HG03469 (cell line): ENCODE measurements around the gene ATXN7L1.

Experiments used
- ATAC-seq: cut with Tn5 transposase; IDR thresholded peaks from one replicate; pipeline ENCODE4 v1.9.1; 2021; ENCODE audit warnings: mild to moderate bottlenecking, moderate library complexity, moderate number of reproducible peaks; ENCODE audit not compliant: unreplicated experiment

ATXN7L1 gene

GRCh38 chr7:105652359-105652993, 223.9 kb downstream of the ATXN7L1 start:
- peak; percentile 74 for ATAC-seq

- no peak for ATAC-seq
Observed at GRCh38 chr7:105651798-105652197, 224.6 kb downstream of the ATXN7L1 start.

DNA sequence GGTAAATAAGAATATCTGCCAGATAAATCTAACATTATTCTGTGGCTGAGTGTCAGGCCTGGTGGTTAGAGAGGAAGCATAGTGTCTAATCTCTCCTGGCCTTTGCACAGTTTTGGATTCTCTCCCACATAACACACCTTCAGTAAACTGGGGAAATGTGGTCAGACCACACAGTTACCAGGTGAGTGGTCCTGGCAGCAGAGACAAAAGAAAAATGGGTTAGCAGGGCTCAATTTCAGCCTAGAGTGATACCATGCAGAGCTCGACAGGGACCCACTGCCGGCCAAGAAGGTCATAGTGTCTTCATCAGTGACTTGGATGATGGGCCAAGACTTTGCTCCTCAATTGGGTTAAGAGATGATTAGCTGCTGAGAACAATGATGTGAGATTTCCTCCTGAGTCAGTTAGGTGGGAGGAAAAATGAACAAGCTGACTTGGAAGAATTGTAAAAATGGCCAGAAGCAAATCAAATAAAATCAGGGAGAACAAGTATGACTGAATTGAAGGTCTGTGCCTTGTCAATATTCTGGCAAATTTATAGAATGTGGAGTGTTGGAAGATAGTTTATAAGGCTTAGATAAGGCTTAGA, 225.9 kb downstream of the ATXN7L1 start:
- ATAC-seq = no peak

DNA sequence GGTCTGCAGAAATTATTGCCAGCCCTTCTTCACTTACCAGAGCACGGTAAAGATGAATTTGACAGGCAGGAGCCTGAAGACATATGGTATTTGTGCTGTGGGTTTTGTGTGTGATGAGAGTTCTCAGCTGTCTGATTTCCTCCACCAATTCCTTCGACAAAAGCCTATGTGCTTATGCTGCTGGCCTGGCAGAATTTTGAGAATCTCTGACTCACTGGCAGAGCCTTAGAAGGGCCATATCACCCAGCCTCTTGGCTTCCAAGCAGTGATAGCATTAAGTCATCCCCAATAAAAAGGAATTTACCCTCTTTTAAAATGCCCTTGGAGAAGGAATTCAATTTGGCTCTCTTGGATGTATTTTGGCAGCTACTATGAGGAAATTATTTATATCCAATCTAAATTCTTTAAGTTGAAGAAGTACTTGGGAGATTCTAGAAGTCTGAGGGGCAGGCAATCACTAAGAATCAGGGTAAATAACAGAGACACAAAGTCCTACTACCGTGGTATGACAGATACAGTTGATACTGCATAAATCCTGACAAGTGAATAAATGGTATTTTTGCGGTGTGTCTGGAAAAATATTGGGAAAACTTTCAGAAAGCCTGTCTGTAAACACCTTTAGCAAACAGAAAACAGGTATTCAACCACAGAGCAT, 226.5 kb downstream of the ATXN7L1 start:
- no peak for ATAC-seq

DNA sequence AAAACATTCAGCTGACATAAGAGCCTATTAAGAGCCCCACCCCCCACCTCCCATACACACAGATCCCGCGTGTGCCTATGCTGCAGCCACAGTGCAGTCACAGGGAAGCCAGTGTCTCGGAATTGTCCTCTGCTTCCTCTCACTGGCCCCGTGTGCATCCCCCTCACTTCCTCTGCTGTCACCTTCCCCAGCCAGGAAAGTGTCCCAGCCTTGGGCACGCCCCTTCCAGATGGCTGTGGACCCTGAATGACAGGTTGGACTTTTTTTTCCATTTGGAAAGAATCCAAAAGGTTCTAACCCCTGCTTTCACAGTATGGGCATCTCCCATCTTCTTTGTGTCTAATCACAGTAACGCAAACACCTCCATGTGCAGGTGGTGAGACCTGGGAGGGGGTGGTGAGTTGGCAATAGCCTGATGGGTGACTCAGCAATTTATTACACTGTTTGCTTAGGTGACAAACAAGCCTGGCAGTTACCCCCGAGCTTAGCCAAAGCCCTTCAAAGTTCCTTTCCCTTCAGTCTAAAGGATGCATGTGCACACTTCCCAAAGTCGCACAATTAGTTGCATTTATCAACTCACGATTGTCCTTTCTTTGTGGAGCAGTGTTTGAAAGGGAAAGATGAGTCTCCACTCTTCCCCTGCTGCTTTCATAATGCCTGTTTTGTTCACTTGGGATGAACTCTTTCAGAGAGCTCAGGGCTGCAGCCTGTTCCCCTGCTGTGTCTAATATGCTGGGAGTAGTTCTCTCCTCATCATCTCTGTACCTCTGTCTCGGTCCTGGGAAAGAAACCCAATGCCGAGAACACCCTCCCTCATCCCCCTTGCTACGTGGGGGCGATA, 227.6 kb downstream of the ATXN7L1 start:
- ATAC-seq = no peak

DNA sequence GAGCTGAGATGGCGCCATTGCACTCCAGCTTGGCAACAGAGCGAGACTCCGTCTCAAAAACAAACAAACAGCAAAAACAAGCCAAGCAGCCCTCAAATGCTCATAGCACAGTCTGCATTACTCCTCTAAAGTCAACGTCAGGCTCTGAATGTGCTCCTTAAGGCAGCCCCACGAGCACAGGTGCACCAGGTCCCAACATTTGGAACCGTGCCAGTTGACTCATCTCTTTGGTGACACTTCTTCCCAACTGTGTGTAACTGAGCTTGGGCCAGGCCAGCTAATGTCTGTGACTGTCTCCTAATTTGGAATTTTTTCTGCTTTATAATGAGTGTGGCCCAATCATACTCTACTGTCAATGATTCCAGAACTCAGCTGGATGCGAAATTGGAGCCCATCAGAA, 228.8 kb downstream of the ATXN7L1 start:
- no peak for ATAC-seq

- ATAC-seq = no peak
Observed at GRCh38 chr7:105644937-105645336, 231.5 kb downstream of the ATXN7L1 start.

- ATAC-seq = no peak
Observed at GRCh38 chr7:105643851-105644250, 232.5 kb downstream of the ATXN7L1 start.

DNA sequence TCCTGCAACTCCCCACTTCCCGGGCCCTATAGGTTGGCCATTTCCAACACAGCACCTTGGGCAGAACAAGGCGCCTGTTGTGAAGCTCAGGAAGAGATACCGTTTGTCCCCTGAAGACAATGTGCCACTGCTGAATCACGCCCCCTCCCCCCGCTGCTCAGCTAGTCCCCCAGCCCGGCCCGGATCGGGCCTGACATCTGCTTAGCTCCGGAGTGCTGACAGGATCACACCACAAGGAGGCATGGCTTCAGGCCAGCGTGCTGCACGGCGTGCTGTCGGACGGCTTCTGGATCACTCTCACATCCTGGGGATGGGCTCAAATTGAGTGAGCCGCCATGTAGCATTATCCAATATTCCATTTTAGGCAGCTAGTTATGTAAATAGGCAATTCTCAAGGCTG, 233.0 kb downstream of the ATXN7L1 start:
- ATAC-seq = no peak

DNA sequence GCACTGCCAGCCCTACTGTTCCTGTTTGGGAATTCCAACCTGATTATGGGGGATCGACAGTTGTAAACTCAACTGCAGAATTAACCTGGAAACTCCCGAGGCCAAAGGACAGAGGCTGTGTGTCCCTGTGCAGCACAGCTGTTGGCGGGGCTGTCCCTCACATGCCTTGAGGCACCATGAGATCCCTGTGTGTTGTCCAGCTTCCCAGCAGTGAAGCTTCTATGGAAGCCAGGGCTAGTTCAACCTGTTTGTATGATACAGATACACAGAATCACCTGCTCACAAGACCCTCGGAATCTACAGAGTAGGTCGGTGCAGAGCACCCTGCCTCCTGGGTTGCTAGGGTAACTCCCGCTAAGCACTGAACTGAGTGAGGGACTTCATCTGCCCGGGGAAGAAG, 234.1 kb downstream of the ATXN7L1 start:
- ATAC-seq = no peak

DNA sequence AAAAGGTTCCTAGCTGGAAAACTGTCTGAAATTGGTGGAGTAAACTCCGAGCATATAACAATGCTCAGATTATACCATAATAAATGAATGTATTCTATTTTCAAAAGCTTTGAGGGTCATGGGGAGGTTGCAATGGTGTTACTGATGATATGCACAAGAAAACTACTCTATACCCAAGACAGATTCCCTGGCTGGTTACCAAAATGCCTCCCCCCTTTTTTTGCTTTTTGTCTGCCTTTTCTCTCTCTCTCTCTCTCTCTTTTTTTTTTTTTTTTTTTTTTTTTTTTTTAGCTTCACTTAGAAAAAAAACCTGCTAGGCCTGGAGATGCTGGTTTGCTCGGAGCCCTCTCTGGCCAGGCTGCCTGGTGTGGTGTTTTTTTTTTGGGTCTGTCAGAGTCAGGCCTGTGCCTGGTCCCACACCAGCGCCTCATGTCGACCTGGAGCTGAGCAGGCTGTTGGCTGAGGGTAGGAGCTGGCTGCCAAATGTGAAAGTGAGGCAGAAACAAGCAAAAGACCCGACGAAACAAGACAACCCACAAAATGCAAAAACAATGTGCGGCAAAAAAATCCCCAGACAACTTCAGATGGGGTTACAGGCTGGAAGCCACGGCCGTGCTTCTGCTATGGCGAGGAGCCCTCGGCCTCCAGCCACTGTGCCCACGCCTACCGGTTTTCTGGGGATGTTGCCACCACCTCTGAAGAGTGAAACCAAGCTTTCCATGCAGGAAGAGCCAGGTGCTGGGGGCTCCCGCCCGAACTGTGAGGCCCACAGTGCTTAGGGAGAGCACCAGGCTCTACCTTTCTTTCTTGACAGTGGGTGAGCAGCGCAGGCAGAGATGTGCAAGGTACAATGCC, 235.2 kb downstream of the ATXN7L1 start:
- ATAC-seq = no peak

DNA sequence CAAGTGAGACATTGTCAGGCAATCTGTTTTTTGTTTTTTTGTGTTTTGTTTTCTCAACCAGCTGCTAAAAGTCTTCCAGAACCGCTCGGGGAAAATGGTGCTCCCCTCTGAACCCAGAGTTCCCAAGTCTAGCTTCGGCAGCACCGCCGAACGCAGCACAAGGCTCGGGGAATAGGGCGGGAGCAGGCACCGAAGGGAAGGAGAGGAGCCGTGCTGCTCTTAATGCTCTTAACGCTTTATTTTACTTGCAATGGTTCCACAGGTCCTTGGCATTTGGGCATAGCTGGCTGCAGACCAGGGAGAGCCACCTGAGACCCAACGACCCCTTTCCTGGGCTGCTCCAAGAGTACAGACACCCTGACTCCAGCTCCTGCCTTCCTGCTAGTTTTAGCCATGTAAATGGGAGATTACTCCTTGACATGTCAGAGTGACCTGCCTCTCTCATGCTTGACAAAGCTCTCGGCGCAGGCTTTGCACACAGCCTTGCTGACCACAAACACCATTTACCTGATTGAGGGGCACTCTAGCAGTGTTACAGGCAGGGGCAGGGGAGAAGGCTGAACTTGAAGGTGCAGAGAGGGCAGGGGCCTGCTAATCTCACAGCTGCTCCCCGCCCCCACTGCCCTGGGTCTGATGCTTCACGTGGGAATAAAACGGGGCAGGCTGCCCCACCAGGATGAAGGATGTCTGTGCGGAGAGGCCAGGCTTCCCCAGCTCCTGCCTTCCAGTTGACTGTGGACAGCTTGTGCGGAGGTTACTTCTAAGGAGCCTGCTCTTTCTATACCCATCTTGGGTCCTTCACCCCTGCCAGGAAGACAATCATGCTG, 236.5 kb downstream of the ATXN7L1 start:
- no peak for ATAC-seq

DNA sequence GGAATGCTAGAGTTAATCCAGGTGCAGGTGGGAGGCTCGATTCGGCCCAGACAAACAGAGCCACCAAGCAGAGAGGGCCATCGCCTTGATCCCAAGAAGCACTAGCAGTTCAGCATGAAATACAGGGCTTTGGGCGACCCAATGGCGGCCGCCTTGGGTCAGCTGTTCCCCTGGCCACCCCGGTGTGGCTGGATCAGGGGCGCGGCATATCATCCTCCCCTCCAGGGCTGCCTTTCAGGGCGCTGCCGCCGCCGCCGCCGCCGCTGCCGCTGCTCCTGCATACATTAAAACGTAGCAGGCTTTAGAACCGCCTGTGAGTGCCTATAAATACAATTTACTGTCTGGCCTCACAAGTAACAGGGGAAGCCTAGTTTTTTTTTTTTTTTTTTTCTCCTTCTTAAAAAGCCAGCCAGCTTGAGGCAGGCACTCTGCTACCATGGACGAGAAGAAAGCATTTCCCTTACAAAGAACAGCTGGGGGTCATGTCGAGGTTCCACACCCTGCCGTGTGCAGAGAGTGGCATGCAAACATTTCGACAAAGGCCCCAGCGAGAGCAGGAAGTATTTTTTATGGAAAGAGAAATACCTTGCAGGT, 237.4 kb downstream of the ATXN7L1 start:
- ATAC-seq = no peak

- ATAC-seq = no peak
Observed at GRCh38 chr7:105638334-105638733, 238.1 kb downstream of the ATXN7L1 start.

- ATAC-seq = no peak
Observed at GRCh38 chr7:105637755-105638154, 238.6 kb downstream of the ATXN7L1 start.

DNA sequence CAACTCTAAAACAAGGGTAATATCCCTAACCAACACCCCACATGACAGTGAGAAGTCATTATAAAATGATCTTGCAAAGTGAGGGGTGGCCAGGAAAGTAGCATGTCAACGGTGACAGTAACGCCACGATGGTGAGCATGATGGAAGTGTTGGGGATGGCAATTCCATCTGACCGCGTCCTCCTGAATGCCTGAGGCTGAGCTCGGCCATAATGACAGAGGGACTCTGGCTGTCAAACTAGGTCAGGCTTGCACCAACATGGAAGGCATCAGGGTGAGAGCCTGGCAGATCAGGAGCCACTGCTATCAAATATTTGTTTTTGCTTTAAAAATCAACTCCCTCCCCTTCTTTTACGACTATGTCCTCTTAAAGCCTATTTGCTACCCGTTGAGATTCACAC, 239.4 kb downstream of the ATXN7L1 start:
- ATAC-seq = no peak

DNA sequence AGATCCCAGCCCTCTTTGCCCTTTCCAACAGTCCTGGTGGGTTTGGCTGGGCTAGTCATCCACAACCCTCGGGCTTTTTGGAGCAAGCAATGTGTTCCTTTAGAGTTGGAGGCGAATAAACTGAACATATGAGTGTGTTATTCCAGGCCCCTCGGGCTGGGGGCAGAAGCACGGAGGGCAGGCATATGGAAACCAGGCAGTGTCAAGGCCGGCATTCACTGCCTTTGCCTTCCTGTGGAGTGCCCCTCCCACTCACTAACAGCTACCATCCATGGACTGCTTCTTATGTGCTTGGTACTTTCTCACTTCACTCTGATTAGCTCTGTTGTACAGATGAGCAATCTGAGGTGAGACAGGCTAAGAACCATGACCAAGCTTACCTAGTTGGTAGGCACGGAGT, 241.2 kb downstream of the ATXN7L1 start:
- ATAC-seq = no peak

DNA sequence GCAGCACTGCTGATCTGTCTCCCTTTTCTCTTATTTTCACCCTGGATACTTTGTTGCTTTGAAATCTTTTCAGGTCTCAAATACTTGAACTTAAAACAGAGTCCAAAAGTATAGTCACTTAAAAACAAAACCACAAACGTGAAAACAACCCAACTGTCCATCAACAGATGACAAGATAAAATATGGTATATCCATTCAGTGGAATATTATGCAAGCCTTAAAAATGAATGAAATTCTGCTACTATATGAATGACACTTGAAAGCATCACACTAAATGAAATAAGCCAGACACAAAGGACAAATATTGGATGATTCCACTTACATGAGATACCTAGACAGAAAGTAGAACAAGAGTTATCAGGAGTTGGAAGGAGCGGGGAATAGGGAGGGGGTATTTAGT, 250.4 kb downstream of the ATXN7L1 start:
- ATAC-seq = no peak

DNA sequence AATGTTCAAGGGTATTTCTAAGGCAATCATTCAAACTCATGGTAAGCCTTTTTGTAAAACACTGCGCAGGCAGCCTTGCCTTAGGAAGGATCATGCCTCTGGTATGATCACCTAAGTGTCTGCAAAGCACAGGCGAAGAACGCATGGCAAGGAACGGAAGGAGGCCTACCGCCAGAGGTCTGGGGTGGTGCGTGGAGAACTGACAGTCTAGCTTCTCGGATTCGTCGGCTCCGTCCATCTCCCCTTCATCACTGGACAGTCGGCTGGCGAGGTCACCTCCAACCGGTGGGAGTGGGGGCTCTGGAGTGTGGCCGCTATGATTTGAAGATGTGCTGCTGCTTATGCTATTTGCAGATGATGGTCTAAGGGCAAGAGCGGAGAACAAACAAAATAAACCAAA, 252.5 kb downstream of the ATXN7L1 start:
- ATAC-seq = no peak
